D721Med (cell line): ENCODE data around the gene METTL24.

Experiments used
- DNase-seq: peaks from one replicate; pipeline ENCODE4 v3.0.0; 2011; ENCODE audit warnings: low spot score; ENCODE audit not compliant: insufficient read length
- FAIRE-seq: peaks from 2 replicates; lab custom pipeline; 2011; peaks lifted over from hg19 to GRCh38; lab: Jason Lieb, UNC
- CTCF ChIP-seq: IDR thresholded peaks from 2 replicates; pipeline ENCODE4 v1.5.1; 2012; ENCODE audit warnings: mild to moderate bottlenecking, control low read depth; ENCODE audit not compliant: insufficient read depth; ENCODE audit errors: missing control alignments

The METTL24 gene

GRCh38 chr6:110329714-110330436, 28.3 kb downstream of the METTL24 start:
- TF ChIP-seq CTCF = no peak
- DNase-seq (no peak), FAIRE-seq (no peak)

GRCh38 chr6:110329348-110329713, 28.8 kb downstream of the METTL24 start:
- no peak for DNase-seq
- FAIRE-seq = no peak
- TF ChIP-seq CTCF = no peak

DNA sequence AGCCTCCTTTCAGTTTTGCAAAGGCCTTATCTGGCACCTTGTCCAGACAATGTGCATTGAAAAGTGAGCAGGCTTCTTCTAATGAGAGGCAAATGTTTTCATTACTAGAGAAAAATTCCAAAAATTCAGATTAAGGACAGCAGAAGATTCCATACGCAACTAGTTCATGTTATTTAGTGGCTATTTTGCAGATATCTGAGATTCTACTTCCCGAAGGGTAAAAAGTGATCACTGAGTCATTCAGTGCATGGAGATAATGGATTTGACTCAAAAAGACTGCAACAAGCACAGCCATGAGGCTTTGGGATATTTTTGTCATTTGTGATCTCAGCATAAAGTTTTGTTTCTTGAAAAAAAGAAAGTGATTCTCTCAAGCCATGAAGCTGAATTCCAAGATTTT, 29.9 kb downstream of the METTL24 start:
- FAIRE-seq = no peak
- no peak for TF ChIP-seq CTCF
- no peak for DNase-seq

GRCh38 chr6:110327391-110327790, 30.8 kb downstream of the METTL24 start:
- TF ChIP-seq CTCF = no peak
- no peak for FAIRE-seq
- no peak for DNase-seq

- DNase-seq (no peak), FAIRE-seq (no peak)
- TF ChIP-seq CTCF = no peak
Observed at GRCh38 chr6:110326609-110327008, 31.5 kb downstream of the METTL24 start.

DNA sequence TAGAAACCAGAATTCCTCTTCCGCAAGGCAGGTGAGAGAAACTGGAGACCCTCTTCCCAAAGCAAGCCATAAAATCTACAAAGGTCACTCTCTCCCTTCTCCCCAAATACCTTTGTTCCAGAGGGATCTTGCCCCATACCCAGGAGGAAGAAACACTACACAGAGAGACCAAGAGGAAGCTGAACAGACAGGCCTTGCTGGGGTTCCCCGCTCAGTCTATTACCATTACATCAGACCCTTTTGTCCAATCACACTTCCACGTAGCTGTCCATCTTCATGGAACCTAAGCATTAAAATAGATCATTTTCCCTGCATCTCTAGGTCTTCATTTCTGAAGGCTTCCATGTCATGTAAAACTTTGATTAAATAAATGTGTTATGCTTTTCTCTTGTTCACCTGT, 32.1 kb downstream of the METTL24 start:
- no peak for TF ChIP-seq CTCF
- DNase-seq (no peak), FAIRE-seq (no peak)

DNA sequence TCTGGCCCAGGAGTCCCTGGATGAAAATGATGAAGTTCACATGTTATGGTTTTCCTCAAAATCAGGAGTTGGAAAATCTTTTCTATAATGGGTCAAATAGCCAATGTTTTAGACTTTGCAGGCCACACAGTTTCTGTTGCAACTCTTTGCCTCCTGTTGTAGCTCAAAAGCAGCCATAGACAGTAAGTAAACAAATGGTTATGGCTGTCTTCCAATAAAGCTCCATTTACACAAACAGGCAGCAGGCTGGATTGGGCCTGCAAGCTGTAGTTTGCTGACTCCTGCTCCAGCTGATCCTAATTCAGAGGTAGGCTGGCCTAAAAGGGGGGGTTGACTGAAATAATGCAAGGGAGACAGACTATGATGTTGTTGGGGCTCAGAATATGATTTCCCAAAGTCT, 33.0 kb downstream of the METTL24 start:
- no peak for TF ChIP-seq CTCF
- FAIRE-seq (no peak), DNase-seq (no peak)
